ENCODE results near the gene ZNF716. TPM values are rescaled to one million over a fixed set of nuclear protein-coding genes. Genes with fewer than 3 reads are reported as not detected.

Gene ZNF716
- total RNA-seq, 1 experiment from 2014 or later: not detected

DNA sequence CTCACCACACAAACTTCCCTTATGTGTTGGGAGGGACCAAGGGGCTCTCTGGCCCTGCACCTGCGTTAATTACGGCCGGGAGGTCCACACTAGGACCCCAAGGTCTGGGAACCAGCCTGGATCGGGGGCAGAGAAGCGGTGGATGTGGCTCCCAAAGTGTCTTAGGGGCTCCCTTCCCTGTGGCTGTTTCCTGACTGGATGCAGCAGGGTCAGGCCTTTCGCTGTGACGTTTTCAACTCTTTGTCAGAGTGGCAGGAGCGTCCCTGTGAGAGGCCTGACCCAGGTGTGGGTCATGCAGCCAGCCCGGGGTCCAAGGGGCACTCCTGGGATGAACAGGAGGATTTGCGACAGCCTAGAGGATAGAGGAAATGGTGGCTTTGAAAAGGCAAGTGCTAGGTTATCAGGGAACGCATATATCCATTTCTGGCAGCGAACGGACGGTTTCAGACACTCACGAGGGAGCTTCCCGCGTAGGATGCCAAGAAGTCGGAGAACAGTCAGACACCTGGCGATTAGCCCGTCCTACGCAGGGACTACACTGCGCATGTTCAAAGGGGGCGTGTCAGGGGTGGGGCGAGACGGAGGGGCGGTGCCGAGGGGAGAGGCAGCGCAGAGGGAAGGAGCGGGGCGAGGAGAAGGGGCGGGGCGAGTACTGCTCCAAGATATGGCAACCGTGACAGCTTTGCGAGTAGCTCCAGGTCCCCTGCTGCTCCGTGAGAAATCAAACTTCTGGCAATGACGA, 46.2 kb upstream of the ZNF716 start:
- H3K36me3 ChIP-seq (ENCODE audit: control insufficient read depth, insufficient read depth, low read length): no peaks in the 10 kb centered on the region
- H3K4me1 ChIP-seq: no peaks in the 10 kb centered on the region
- Mint-ChIP-seq H3K4me1 (ENCODE audit: low read depth, unreplicated experiment) (no peaks in the 10 kb centered on the region), H3K27ac (ENCODE audit: unreplicated experiment) (no peak overlapping the region), H3K9me3 (ENCODE audit: unreplicated experiment) (peaks cover 50% of the 10 kb centered on the region), H3K27me3 (ENCODE audit: insufficient read depth, unreplicated experiment) (no peaks in the 10 kb centered on the region), H3K4me3 (ENCODE audit: unreplicated experiment) (no peak overlapping the region), H3K36me3 (ENCODE audit: insufficient read depth, unreplicated experiment) (no peaks in the 10 kb centered on the region)
- intact Hi-C loops (cut with micrococcal nuclease; ENCODE audit: unreplicated experiment): no loop called here
- CTCF ChIA-PET: no interaction called here
- no peak for DNase-seq
- no peaks in the 10 kb centered on the region for H3K9me3 ChIP-seq
- no peak overlapping the region for H3K4me3 ChIP-seq (ENCODE audit: low read depth, low read length)
- no peaks in the 10 kb centered on the region for H3K27me3 ChIP-seq (replicated peaks; ENCODE audit: control insufficient read depth, insufficient read depth, low read length)
- no TSS peak for BruUV-seq (replicated peaks)
- TF ChIP-seq, protein P1, sequence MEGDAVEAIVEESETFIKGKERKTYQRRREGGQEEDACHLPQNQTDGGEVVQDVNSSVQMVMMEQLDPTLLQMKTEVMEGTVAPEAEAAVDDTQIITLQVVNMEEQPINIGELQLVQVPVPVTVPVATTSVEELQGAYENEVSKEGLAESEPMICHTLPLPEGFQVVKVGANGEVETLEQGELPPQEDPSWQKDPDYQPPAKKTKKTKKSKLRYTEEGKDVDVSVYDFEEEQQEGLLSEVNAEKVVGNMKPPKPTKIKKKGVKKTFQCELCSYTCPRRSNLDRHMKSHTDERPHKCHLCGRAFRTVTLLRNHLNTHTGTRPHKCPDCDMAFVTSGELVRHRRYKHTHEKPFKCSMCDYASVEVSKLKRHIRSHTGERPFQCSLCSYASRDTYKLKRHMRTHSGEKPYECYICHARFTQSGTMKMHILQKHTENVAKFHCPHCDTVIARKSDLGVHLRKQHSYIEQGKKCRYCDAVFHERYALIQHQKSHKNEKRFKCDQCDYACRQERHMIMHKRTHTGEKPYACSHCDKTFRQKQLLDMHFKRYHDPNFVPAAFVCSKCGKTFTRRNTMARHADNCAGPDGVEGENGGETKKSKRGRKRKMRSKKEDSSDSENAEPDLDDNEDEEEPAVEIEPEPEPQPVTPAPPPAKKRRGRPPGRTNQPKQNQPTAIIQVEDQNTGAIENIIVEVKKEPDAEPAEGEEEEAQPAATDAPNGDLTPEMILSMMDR (IDR thresholded peaks at IDR 0.05; ENCODE audit: insufficient read depth in 1 of 2, low read depth in 1 of 2, low read length in 1 of 2, severe bottlenecking in 1 of 2, unreplicated experiment in 1 of 2): no peak
- POLR2A ChIA-PET: no interaction called here

DNA sequence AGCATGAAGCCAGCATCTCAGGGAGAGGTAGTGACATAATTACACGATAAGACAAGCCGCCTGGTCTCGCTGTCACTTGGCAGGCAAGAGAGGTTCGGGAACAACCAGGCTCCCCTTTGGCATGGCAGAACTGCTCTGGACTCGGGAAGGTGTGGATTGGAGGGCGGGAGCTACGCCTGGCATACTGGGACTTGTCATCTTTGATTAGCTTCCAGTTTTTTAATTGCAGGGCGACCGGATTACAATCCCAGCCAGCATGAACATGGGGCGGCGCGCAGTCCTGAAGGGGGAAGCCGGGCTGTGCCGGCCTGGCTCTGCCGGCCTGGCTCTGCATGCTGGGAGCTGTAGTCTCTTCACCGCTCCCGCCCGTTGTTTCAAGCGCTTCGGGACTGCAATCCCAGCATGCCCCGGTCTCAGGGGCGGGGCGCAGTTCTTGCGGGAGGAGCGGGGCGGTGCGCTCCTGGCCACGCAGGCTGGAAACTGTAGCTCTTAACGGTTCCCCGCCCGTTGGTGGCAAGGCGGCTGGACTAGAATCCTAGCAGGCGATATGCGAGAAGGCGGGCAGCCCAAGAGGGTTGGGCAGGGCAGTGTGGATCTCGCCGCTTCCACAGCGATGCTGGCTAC, 45.5 kb upstream of the ZNF716 start:
- H3K9me3 ChIP-seq: no peaks in the 10 kb centered on the region
- H3K9me3 Mint-ChIP-seq (ENCODE audit: unreplicated experiment): peaks cover 56% of the 10 kb centered on the region
- POLR2A ChIA-PET: no interaction called here
- H3K27me3 Mint-ChIP-seq (ENCODE audit: insufficient read depth, unreplicated experiment): no peaks in the 10 kb centered on the region
- intact Hi-C loops (cut with micrococcal nuclease; ENCODE audit: unreplicated experiment): no loop called here
- H3K27ac Mint-ChIP-seq (ENCODE audit: unreplicated experiment): no peak overlapping the region
- H3K27me3 ChIP-seq (replicated peaks; ENCODE audit: control insufficient read depth, insufficient read depth, low read length): no peaks in the 10 kb centered on the region
- no peak overlapping the region for H3K4me3 ChIP-seq (ENCODE audit: low read depth, low read length)
- no TSS peak for BruUV-seq (replicated peaks)
- H3K36me3 ChIP-seq (ENCODE audit: control insufficient read depth, insufficient read depth, low read length): no peaks in the 10 kb centered on the region
- TF ChIP-seq, protein P1 (IDR thresholded peaks at IDR 0.05; ENCODE audit: insufficient read depth in 1 of 2, low read depth in 1 of 2, low read length in 1 of 2, severe bottlenecking in 1 of 2, unreplicated experiment in 1 of 2): no peak
- H3K4me1 ChIP-seq: no peaks in the 10 kb centered on the region
- DNase-seq: no peak
- H3K4me3 Mint-ChIP-seq (ENCODE audit: unreplicated experiment): no peak overlapping the region
- no peaks in the 10 kb centered on the region for H3K4me1 Mint-ChIP-seq (ENCODE audit: low read depth, unreplicated experiment)
- H3K36me3 Mint-ChIP-seq (ENCODE audit: insufficient read depth, unreplicated experiment): no peaks in the 10 kb centered on the region
- CTCF ChIA-PET: no interaction called here

DNA sequence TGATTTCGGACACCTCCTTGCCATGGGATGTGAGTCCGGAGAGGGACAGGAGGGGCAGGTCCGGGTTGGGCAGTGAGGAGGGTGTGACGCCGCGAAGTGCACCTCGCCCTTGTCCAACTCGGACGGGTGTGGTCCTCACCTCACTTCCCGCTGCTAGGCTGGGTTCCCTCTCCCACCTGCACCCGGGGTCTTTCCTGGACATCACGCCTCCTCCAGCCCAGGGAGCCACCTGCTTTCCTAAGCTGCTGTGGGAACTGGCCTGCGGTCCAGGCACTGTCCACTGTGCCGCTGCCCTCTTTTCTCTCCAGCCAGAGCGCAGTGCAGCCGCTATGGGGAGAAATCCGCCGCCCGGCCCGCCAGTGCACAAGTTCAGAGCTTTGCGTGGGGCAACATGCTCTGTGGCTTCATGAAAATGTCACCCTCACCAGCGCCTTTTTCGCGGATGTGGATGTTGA, 45.0 kb upstream of the ZNF716 start:
- Mint-ChIP-seq H3K9me3 (ENCODE audit: unreplicated experiment) (peaks cover 59% of the 10 kb centered on the region), H3K4me1 (ENCODE audit: low read depth, unreplicated experiment) (no peaks in the 10 kb centered on the region), H3K36me3 (ENCODE audit: insufficient read depth, unreplicated experiment) (no peaks in the 10 kb centered on the region), H3K27ac (ENCODE audit: unreplicated experiment) (no peak overlapping the region), H3K4me3 (ENCODE audit: unreplicated experiment) (no peak overlapping the region), H3K27me3 (ENCODE audit: insufficient read depth, unreplicated experiment) (no peaks in the 10 kb centered on the region)
- H3K27me3 ChIP-seq (replicated peaks; ENCODE audit: control insufficient read depth, insufficient read depth, low read length): no peaks in the 10 kb centered on the region
- BruUV-seq (replicated peaks): no TSS peak
- no peaks in the 10 kb centered on the region for H3K36me3 ChIP-seq (ENCODE audit: control insufficient read depth, insufficient read depth, low read length)
- no peaks in the 10 kb centered on the region for H3K9me3 ChIP-seq
- ChIA-PET CTCF (no interaction called here), POLR2A (no interaction called here)
- no peaks in the 10 kb centered on the region for H3K4me1 ChIP-seq
- H3K4me3 ChIP-seq (ENCODE audit: low read depth, low read length): no peak overlapping the region
- TF ChIP-seq, protein P1 (IDR thresholded peaks at IDR 0.05; ENCODE audit: insufficient read depth in 1 of 2, low read depth in 1 of 2, low read length in 1 of 2, severe bottlenecking in 1 of 2, unreplicated experiment in 1 of 2): no peak
- DNase-seq: no peak
- intact Hi-C loops (cut with micrococcal nuclease; ENCODE audit: unreplicated experiment): no loop called here

All from Caco-2 (cell line).